ENCODE measurements around the gene NUP205. TPM values are rescaled to one million over a fixed set of nuclear protein-coding genes. Genes with fewer than 3 reads are reported as not detected.
"Not testable (repeated sequence)": the region's sequence is repeated elsewhere in the genome, so short reads cannot be mapped to it uniquely, and the experiment has no call there.

The NUP205 gene
- total RNA-seq, 2 experiments from 2014 or later = 50.6 to 54.7 TPM

DNA sequence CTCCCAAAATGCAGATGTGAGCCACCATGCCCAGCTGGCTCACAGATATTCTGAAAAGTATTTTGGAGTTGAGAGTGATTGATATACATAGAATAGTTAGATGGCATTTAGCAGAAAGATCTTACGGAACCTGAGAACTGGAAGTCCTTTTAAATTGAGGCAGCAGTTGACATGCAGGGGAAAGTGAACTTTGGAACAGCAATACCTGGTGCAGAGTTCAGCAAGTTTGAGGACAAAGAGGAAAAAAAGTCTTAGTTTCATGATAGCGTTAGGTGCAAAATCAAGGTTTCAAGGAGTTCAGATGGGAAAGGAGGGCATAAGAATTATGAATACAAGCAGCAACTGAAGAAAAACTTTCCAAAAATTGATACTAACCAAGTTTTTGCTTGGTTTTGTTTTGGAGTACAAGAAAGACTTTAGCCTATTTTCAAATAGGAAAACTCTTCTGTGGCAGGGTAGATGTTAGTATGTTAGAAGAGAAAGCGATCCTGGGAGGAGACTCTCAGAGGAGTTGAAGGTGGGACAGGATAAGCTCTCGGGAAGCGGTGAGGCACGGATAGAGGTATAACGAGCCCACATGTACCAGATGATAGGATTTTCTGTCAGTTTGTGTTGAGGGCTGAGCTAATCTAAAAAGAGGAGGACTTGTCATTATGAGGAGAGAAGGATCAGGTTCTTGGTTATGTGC lies 76.6 kb downstream of the NUP205 start:
- no peaks in the 10 kb centered on the region for H3K4me1 ChIP-seq (ENCODE audit: insufficient read depth, low read length)
- ATAC-seq (ENCODE audit: poor library complexity) = no peak
- Mint-ChIP-seq H3K27ac (no peak overlapping the region), H3K4me1 (ENCODE audit: low read depth) (no peaks in the 10 kb centered on the region), H3K27me3 (no peaks in the 10 kb centered on the region), H3K9me3 (no peaks in the 10 kb centered on the region), H3K4me3 (no peak overlapping the region), H3K36me3 (ENCODE audit: low read depth) (peaks cover 93% of the 10 kb centered on the region)
- no peaks in the 10 kb centered on the region for H3K27me3 ChIP-seq (ENCODE audit: control insufficient read depth in 1 of 2, insufficient read depth in 2 of 2, low read length in 2 of 2)
- H3K36me3 ChIP-seq (ENCODE audit: insufficient read depth, low read length) = peaks cover 79% of the 10 kb centered on the region
- ChIA-PET CTCF (no interaction called here), POLR2A (no interaction called here)
- TF ChIP-seq CTCF (IDR thresholded peaks at IDR 0.05) = no peak
- no peak overlapping the region for H3K4me3 ChIP-seq (ENCODE audit: low read length)
- H3K27ac ChIP-seq (ENCODE audit: low read depth in 1 of 2, low read length in 2 of 2) = no peak overlapping the region
- DNase-seq = no peak
- intact Hi-C loops (cut with DNase I, micrococcal nuclease) = no loop called here
- H3K9me3 ChIP-seq (ENCODE audit: control insufficient read depth in 1 of 2, insufficient read depth in 1 of 2, low read length in 2 of 2) = peaks cover 0 to 2% of the 10 kb centered on the region in 2 experiments

GRCh38 chr7:135639690-135640089 lies 82.0 kb downstream of the NUP205 start:
- H3K36me3 ChIP-seq (ENCODE audit: insufficient read depth, low read length) = peaks cover 75% of the 10 kb centered on the region
- H3K4me1 Mint-ChIP-seq (ENCODE audit: low read depth); H3K4me3 Mint-ChIP-seq; H3K4me1 ChIP-seq (ENCODE audit: insufficient read depth, low read length); H3K9me3 Mint-ChIP-seq; DNase-seq; POLR2A ChIA-PET; CTCF ChIA-PET; H3K9me3 ChIP-seq (ENCODE audit: control insufficient read depth in 1 of 2, insufficient read depth in 1 of 2, low read length in 2 of 2); H3K27me3 ChIP-seq (ENCODE audit: control insufficient read depth in 1 of 2, insufficient read depth in 2 of 2, low read length in 2 of 2); H3K4me3 ChIP-seq (ENCODE audit: low read length); ATAC-seq (ENCODE audit: poor library complexity); H3K27me3 Mint-ChIP-seq; H3K27ac ChIP-seq (ENCODE audit: low read depth in 1 of 2, low read length in 2 of 2); H3K27ac Mint-ChIP-seq: not testable (repeated sequence)
- intact Hi-C loops (cut with DNase I, micrococcal nuclease) = loop anchor here in 1 of 2 experiments (5.0 kb wide), 1 partner anchor 127 kb away; the partner anchor contains the start of gene CNOT4
- peaks cover 93% of the 10 kb centered on the region for H3K36me3 Mint-ChIP-seq (ENCODE audit: low read depth)

- Histone ChIP-seq H3K4me3 (ENCODE audit: low read length) (no peak overlapping the region), H3K27me3 (ENCODE audit: control insufficient read depth in 1 of 2, insufficient read depth in 2 of 2, low read length in 2 of 2) (no peaks in the 10 kb centered on the region), H3K4me1 (ENCODE audit: insufficient read depth, low read length) (no peaks in the 10 kb centered on the region), H3K36me3 (ENCODE audit: insufficient read depth, low read length) (peaks cover 71% of the 10 kb centered on the region), H3K9me3 (ENCODE audit: control insufficient read depth in 1 of 2, insufficient read depth in 1 of 2, low read length in 2 of 2) (peaks cover 0 to 4% of the 10 kb centered on the region in 2 experiments), H3K27ac (ENCODE audit: low read depth in 1 of 2, low read length in 2 of 2) (no peak overlapping the region)
- ATAC-seq (ENCODE audit: poor library complexity) (no peak), DNase-seq (no peak)
- no peaks in the 10 kb centered on the region for H3K4me1 Mint-ChIP-seq (ENCODE audit: low read depth)
- H3K4me3 Mint-ChIP-seq = no peak overlapping the region
- H3K9me3 Mint-ChIP-seq = no peaks in the 10 kb centered on the region
- intact Hi-C loops (cut with DNase I, micrococcal nuclease) = loop anchor here (2.0 to 5.0 kb wide), 2 partner anchors 132 to 369 kb away; partner anchors contain the start of gene CNOT4 (in 1 of the 2)
- no peak for TF ChIP-seq CTCF (IDR thresholded peaks at IDR 0.05)
- ChIA-PET POLR2A (interaction anchor here (1.0 kb wide), 1 partner anchor 11 kb away, joined by 3 read pairs; no protein-coding TSS in a partner anchor), CTCF (interaction anchor here (1.1 to 2.3 kb wide), 3 partner anchors 170 to 370 kb away, joined by 3 to 20 read pairs (median 6); no protein-coding TSS in a partner anchor)
- H3K27ac Mint-ChIP-seq = no peak overlapping the region
- H3K27me3 Mint-ChIP-seq = no peaks in the 10 kb centered on the region
- peaks cover 84% of the 10 kb centered on the region for H3K36me3 Mint-ChIP-seq (ENCODE audit: low read depth)
These were observed 86.4 kb downstream of the NUP205 start for GRCh38 chr7:135644154-135644553.
